Measurements from ENCODE around the gene GPR87.

Gene GPR87

GRCh38 chr3:151296226-151296625 is 20.4 kb downstream of the GPR87 start:
- no peak for DNase-seq (ENCODE audit: low spot score)
- in situ Hi-C loops (cut with MboI; ENCODE audit: low pct_unique_long_range_greater_than_20kb, low sequenced_read_pairs, unreplicated experiment): no loop called here
- no peak for TF ChIP-seq CTCF (IDR thresholded peaks at IDR 0.05; ENCODE audit: extremely low read depth, insufficient read depth, missing control alignments)

GRCh38 chr3:151293127-151293526 is 23.5 kb downstream of the GPR87 start:
- in situ Hi-C loops (cut with MboI; ENCODE audit: low pct_unique_long_range_greater_than_20kb, low sequenced_read_pairs, unreplicated experiment): no loop called here
- no peak for TF ChIP-seq CTCF (IDR thresholded peaks at IDR 0.05; ENCODE audit: extremely low read depth, insufficient read depth, missing control alignments)
- DNase-seq (ENCODE audit: low spot score): no peak

- peak; percentile 8 for DNase-seq (ENCODE audit: low spot score)
- in situ Hi-C loops (cut with MboI; ENCODE audit: low pct_unique_long_range_greater_than_20kb, low sequenced_read_pairs, unreplicated experiment): no loop called here
- TF ChIP-seq CTCF (IDR thresholded peaks at IDR 0.05; ENCODE audit: extremely low read depth, insufficient read depth, missing control alignments): peak; percentile 36
These were observed 25.9 kb downstream of the GPR87 start for GRCh38 chr3:151290673-151291072.

GRCh38 chr3:151289445-151289844 is 27.2 kb downstream of the GPR87 start:
- no peak for DNase-seq (ENCODE audit: low spot score)
- in situ Hi-C loops (cut with MboI; ENCODE audit: low pct_unique_long_range_greater_than_20kb, low sequenced_read_pairs, unreplicated experiment): no loop called here
- TF ChIP-seq CTCF (IDR thresholded peaks at IDR 0.05; ENCODE audit: extremely low read depth, insufficient read depth, missing control alignments): no peak

GRCh38 chr3:151285940-151286339 is 30.7 kb downstream of the GPR87 start:
- in situ Hi-C loops (cut with MboI; ENCODE audit: low pct_unique_long_range_greater_than_20kb, low sequenced_read_pairs, unreplicated experiment): no loop called here
- no peak for DNase-seq (ENCODE audit: low spot score)
- TF ChIP-seq CTCF (IDR thresholded peaks at IDR 0.05; ENCODE audit: extremely low read depth, insufficient read depth, missing control alignments): no peak

- TF ChIP-seq CTCF (IDR thresholded peaks at IDR 0.05; ENCODE audit: extremely low read depth, insufficient read depth, missing control alignments): no peak
- no peak for DNase-seq (ENCODE audit: low spot score)
- in situ Hi-C loops (cut with MboI; ENCODE audit: low pct_unique_long_range_greater_than_20kb, low sequenced_read_pairs, unreplicated experiment): no loop called here
These were observed 32.6 kb downstream of the GPR87 start for GRCh38 chr3:151283907-151284461.

GRCh38 chr3:151283387-151283786 is 33.2 kb downstream of the GPR87 start:
- no peak for DNase-seq (ENCODE audit: low spot score)
- in situ Hi-C loops (cut with MboI; ENCODE audit: low pct_unique_long_range_greater_than_20kb, low sequenced_read_pairs, unreplicated experiment): no loop called here
- no peak for TF ChIP-seq CTCF (IDR thresholded peaks at IDR 0.05; ENCODE audit: extremely low read depth, insufficient read depth, missing control alignments)

Data from GM13977 (cell line).